GM12874 (cell line): Measurements from ENCODE around the gene BUB3.

Experiments
- CTCF ChIP-seq: IDR thresholded peaks from 2 replicates; pipeline ENCODE4 v1.5.1; 2011; ENCODE audit warnings: low read depth, mild to moderate bottlenecking, control low read depth, low read length, moderate library complexity; ENCODE audit not compliant: insufficient read depth

Gene BUB3

GRCh38 chr10:123151737-123152135 lies 2.5 kb upstream of the BUB3 start:
- TF ChIP-seq CTCF = no peak

- no peak for TF ChIP-seq CTCF
Observed at GRCh38 chr10:123153486-123154091, 613 bp upstream of the BUB3 start.

- TF ChIP-seq CTCF = no peak
Observed at GRCh38 chr10:123154711-123155505, 706 bp downstream of the BUB3 start.

GRCh38 chr10:123156078-123156477 lies 1.9 kb downstream of the BUB3 start:
- no peak for TF ChIP-seq CTCF

GRCh38 chr10:123157210-123157609 lies 3.0 kb downstream of the BUB3 start:
- no peak for TF ChIP-seq CTCF

- no peak for TF ChIP-seq CTCF
Observed at GRCh38 chr10:123158682-123159081, 4.5 kb downstream of the BUB3 start.

- no peak for TF ChIP-seq CTCF
Observed at GRCh38 chr10:123160311-123160980, 6.2 kb downstream of the BUB3 start.
